ENCODE data around the gene DNAAF9.

The DNAAF9 gene

DNA sequence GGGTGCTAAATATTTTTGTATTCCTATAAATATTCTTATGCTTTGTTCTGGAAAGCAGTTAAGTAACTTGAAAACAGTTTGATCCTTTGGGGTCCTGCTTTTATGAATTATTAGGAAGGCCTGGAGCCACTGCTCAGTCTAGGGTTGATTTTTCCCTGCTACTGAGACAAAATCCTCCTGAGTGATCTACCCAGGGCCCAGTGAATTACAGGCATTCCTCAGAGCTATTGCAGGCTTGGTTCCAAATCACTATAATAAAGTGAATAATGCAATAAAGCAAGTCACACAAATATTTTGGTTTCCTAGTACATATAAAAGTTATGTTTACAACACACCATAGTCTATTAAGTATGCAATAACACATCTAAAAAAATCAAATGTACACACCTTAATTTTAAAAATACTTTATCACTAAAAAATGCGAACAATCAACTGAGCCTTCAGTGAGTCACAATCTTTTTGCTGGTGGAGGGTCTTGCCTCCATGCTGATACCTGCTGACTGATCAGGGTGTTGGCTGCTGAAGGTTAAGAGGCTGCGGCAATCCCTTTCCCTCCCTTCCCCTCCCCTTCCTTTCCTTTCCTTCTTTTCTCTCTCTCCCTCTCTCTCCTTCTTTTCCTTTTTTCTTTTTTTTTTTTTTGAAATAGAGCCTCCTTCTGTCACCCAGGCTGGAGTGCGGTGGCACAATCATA is 43.0 kb downstream of the DNAAF9 start:
- DNase-seq = no peak

GRCh38 chr20:3360752-3361151 is 46.7 kb downstream of the DNAAF9 start:
- DNase-seq = no peak

DNA sequence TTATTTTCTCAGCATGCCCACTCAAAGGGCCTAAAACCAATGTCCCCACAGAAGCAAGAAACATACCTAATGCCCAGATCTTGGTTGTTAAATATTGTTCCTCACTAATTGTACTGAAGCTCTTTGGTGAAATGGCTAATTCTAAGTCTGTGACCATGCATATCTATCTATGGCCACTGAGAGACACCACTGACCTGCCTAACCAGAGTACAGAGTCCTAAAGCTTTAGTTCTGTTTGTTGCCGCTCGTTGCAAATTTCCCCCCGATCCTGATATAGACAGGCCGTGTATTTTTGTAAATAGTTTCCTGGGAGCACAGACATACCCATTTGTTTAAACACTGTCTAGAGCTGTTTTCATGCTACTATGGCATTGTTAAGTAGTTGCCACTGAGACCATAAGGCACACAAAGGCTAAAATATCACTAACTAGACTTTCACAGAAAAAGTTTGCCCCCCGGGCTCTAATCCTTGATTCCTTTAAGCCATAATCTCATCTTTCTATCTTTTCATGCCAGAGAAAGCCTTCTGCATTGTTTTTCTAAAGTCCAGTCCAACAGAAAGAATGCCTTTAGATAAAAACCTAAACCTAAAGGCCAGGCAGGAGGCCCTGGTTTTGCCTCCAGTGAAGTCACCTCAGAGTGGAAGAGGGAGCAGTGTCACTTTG is 48.7 kb downstream of the DNAAF9 start:
- no peak for DNase-seq

Data from bone marrow (tissue), 2 donors.